ENCODE results near the gene SDHD. TPM values are rescaled to one million over a fixed set of nuclear protein-coding genes. Genes with fewer than 3 reads are reported as not detected.

The SDHD gene
- total RNA-seq, 1 experiment from 2014 or later: 79.6 TPM

DNA sequence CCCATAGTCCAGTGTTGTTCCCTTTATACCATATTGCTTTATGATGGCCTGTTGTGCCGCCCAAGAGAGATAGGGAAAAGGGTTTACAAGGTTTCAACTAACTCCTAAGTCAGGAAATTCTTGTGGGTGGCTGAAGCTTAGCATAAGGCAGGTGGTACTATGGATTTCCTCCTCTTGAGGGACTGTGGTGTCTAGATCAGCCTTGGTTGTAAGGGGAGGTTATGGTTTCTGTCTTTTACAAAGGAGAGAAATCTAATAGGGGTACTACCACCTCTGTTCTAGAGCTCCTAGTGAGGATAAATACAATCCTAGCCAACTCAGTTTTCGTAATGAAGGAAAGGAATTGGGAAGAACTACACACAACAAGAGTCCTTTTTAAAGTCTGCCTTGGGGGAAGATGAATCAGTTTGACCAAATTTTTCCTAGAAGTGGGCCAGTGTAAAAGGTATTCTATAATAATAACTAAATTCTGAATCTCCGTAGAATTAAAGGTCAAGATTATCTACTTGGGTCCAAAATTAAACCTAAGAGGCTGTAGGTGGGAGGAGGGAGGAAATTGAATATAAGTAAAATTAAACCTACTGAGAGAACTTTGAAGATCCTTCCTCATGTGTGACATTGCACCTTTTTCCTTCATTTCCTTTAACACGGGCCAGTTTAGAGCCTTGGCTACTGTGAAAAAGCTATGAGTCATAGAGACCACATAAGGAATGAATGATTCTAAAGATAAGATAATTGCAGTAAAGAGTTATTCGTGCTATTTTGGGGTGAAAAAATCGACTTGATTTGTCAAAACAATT is 44.3 kb upstream of the SDHD start:
- H3K9me3 ChIP-seq (ENCODE audit: control insufficient read depth, low read depth, low read length): no peaks in the 10 kb centered on the region
- H2BK5ac ChIP-seq (ENCODE audit: insufficient read length, low read length): no peak overlapping the region
- no peak overlapping the region for H3K14ac ChIP-seq (ENCODE audit: insufficient read depth, low read length)
- DNase-seq: no peak
- H3K23me2 ChIP-seq (ENCODE audit: insufficient read length, low read depth, low read length, poor library complexity, severe bottlenecking): no peaks in the 10 kb centered on the region
- Mint-ChIP-seq H3K4me1 (no peaks in the 10 kb centered on the region), H3K9me3 (no peaks in the 10 kb centered on the region), H3K36me3 (ENCODE audit: insufficient read depth in 1 of 3, low read depth in 3 of 3) (peaks cover 51 to 81% (median 81%) of the 10 kb centered on the region in 3 experiments), H3K27ac (peak overlapping the region in 1 of 3 experiments; percentile 57; a peak in 1 of 7 replicates), H3K27me3 (ENCODE audit: low read depth) (no peaks in the 10 kb centered on the region), H3K4me3 (no peak overlapping the region)
- H3K4me2 ChIP-seq (ENCODE audit: insufficient read depth, insufficient read length, low read length): no peak overlapping the region
- H3T11ph ChIP-seq (ENCODE audit: low read length): no peak overlapping the region
- H3K18ac ChIP-seq (ENCODE audit: insufficient read length, low read depth, low read length): no peak overlapping the region
- H4K5ac ChIP-seq (ENCODE audit: insufficient read length, low read depth, low read length): no peak overlapping the region
- no peak overlapping the region for H4K91ac ChIP-seq (ENCODE audit: insufficient read length, low read depth, low read length)
- H3K4ac ChIP-seq (ENCODE audit: low read depth, low read length): no peak overlapping the region
- H3K27ac ChIP-seq (ENCODE audit: insufficient read length, low read depth, low read length): no peak overlapping the region
- H3K4me1 ChIP-seq (ENCODE audit: insufficient read depth, low read length): no peaks in the 10 kb centered on the region
- H3K9ac ChIP-seq (ENCODE audit: extremely low read depth, insufficient read length, low read length): no peak overlapping the region
- H3K56ac ChIP-seq (ENCODE audit: insufficient read length, low read depth, low read length): no peak overlapping the region
- H4K8ac ChIP-seq (replicated peaks; ENCODE audit: insufficient read length, low read depth, low read length): no peak overlapping the region
- no peak overlapping the region for H2AK5ac ChIP-seq (ENCODE audit: insufficient read length, low read length)
- H2BK15ac ChIP-seq (ENCODE audit: low read depth, low read length): no peak overlapping the region
- no peaks in the 10 kb centered on the region for H3K79me2 ChIP-seq (ENCODE audit: insufficient read depth, low read length)
- no peaks in the 10 kb centered on the region for H3K79me1 ChIP-seq (ENCODE audit: insufficient read depth, low read depth, low read length, poor library complexity, severe bottlenecking)
- no peak overlapping the region for H2AFZ ChIP-seq (ENCODE audit: low read length)
- whole genome bisulfite sequencing (ENCODE audit: extremely low coverage, insufficient read length, low lambda C conversion rate): no CpG with 5 or more reads among the region's 6 CpGs
- TF ChIP-seq, protein P1, sequence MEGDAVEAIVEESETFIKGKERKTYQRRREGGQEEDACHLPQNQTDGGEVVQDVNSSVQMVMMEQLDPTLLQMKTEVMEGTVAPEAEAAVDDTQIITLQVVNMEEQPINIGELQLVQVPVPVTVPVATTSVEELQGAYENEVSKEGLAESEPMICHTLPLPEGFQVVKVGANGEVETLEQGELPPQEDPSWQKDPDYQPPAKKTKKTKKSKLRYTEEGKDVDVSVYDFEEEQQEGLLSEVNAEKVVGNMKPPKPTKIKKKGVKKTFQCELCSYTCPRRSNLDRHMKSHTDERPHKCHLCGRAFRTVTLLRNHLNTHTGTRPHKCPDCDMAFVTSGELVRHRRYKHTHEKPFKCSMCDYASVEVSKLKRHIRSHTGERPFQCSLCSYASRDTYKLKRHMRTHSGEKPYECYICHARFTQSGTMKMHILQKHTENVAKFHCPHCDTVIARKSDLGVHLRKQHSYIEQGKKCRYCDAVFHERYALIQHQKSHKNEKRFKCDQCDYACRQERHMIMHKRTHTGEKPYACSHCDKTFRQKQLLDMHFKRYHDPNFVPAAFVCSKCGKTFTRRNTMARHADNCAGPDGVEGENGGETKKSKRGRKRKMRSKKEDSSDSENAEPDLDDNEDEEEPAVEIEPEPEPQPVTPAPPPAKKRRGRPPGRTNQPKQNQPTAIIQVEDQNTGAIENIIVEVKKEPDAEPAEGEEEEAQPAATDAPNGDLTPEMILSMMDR (conservative IDR thresholded peaks at IDR 0.05): no peak
- H3K23ac ChIP-seq (ENCODE audit: insufficient read length, low read depth, low read length): no peak overlapping the region
- no peak overlapping the region for H2BK20ac ChIP-seq (ENCODE audit: low read depth, low read length, poor library complexity, severe bottlenecking)
- H4K20me1 ChIP-seq (ENCODE audit: control insufficient read depth, insufficient read depth, insufficient read length): no peaks in the 10 kb centered on the region
- H2BK120ac ChIP-seq (ENCODE audit: low read depth, low read length, poor library complexity, severe bottlenecking): no peak overlapping the region
- H2BK12ac ChIP-seq (ENCODE audit: insufficient read length, low read depth, low read length): no peak overlapping the region
- H3K27me3 ChIP-seq (ENCODE audit: insufficient read depth, low read length): no peaks in the 10 kb centered on the region; the same call in 1 of the 2 replicates
